GM12801 (cell line): ENCODE data around the gene ESYT1.

ENCODE experiments used
- TF ChIP-seq, protein P1 (sequence below): IDR thresholded peaks from one replicate; pipeline ENCODE4 v1.5.1; 2011; ENCODE audit warnings: control low read depth; ENCODE audit not compliant: insufficient read length; ENCODE audit errors: extremely low read depth

The ESYT1 gene

DNA sequence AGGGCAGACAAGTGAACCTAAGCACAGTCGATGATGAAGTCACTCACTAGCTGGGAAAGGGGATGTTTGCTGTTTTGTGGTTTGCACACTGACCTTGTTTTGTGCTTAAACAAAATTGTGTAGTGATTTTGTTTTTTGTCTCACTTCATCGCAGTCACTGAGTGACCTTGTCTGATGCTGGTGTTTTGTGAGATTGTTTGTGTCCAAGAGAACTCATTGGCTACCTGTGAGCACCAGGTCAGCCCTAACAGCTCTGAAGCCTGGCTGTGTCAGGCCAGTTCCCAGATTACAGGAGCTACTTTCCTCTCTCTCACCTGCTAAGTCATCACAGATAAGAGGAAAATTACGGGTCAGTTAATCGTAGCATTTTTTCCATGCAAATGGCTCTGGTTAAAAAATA lies 3.9 kb upstream of the ESYT1 start:
- TF ChIP-seq, protein P1, sequence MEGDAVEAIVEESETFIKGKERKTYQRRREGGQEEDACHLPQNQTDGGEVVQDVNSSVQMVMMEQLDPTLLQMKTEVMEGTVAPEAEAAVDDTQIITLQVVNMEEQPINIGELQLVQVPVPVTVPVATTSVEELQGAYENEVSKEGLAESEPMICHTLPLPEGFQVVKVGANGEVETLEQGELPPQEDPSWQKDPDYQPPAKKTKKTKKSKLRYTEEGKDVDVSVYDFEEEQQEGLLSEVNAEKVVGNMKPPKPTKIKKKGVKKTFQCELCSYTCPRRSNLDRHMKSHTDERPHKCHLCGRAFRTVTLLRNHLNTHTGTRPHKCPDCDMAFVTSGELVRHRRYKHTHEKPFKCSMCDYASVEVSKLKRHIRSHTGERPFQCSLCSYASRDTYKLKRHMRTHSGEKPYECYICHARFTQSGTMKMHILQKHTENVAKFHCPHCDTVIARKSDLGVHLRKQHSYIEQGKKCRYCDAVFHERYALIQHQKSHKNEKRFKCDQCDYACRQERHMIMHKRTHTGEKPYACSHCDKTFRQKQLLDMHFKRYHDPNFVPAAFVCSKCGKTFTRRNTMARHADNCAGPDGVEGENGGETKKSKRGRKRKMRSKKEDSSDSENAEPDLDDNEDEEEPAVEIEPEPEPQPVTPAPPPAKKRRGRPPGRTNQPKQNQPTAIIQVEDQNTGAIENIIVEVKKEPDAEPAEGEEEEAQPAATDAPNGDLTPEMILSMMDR: no peak

DNA sequence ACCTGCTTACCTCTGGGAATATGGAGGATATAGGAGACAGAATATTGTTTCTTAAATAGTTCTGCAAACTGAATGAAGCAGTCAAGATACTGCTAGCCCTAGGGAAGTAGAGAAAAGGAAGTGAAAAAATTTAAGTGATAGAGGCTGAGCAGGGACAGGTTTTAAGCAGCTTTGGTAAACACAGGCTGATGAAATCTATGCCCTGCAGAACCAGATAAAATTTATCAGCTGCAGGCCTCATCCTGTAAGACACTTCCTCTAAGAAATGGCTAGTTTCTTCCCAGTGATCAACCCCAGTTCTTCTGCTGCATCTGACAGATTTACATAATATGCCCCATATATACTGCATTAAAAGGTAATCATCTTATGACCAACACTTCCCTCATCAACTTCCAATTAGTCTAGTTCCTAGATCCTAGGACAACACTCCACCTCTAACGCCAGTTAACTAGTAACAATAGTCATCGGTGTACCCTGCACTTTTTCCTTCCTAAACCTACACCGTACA lies 1.3 kb upstream of the ESYT1 start:
- TF ChIP-seq, protein P1: no peak

DNA sequence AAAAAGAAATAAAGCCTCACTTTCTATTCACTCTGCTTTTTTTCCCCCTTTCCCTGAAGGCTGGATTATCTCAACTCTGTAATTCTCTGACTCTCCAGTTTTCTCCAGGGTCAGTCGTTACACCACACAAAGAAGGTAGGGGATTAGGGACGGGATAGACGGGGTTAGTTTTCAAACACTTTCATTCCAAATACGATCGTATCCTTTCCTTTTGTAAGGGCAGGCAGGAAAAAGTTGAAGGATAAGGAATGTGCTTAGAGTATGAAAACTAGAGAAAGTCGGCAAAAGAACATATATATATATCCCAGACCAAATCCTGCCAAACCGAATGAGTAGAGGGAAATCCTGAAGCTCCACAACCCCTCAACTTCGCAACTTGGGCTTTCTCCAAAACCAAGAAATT lies 581 bp upstream of the ESYT1 start:
- TF ChIP-seq, protein P1: no peak

DNA sequence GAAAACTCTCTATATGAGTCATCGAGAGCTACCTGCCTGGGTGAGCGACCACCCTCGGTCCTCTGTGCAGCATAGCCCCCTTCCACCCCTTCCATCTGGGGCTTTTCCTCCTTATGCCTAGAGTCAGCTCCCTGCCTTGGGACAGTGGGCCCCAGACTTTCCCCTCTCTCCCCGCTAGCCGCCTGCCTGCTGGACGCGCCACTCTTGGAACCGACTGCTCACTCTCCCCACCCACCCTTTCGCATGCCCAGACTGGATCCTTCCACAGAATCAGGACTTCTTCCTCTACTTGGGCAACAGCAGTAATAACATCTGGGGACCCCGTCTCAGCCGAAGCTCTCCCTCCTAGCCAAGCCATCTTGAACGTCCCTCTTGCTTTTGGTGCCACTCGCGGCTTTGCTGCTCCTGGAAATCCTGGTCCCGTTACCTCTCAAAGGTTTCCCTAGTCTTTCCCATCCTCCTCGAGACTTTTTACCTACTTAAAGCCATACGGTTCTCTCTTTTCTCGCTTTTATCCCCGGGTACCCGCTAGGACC lies 671 bp downstream of the ESYT1 start:
- TF ChIP-seq, protein P1: no peak

DNA sequence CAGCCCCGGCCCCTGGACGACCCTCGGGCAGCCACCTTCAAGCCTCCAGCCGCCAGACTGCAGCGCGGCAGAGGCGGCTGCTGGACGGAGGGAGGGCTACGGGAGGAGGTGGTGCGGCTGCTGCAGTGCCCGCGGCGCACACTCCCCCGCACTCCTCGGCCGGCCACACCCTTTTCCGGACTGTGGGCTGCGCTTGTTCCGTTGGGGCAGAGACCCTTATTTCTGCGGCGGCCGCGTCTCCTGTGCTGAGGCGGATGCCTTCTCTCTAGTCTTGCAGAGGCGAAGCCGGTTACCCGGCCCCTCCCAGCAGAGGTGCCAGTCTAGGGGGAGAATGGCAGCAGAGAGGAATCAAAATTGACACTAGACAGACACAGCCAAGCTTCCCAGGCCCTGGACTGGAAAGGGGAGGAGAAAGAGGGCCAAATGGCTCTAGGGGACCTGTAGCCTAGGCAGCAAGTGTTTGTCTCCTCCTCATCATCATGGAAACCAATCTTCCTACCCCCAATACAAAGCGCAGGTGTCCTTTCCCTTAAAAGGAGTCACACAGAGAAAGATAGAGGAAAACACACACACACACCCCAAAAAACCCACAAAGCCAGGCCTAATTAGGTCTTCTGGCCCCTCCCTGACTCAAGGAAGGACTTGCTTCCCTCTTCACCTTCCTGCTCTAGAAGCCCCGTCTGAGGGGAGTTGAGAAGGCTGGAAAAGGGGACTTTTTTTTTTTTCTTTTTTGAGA lies 1.3 kb downstream of the ESYT1 start:
- TF ChIP-seq, protein P1: no peak

DNA sequence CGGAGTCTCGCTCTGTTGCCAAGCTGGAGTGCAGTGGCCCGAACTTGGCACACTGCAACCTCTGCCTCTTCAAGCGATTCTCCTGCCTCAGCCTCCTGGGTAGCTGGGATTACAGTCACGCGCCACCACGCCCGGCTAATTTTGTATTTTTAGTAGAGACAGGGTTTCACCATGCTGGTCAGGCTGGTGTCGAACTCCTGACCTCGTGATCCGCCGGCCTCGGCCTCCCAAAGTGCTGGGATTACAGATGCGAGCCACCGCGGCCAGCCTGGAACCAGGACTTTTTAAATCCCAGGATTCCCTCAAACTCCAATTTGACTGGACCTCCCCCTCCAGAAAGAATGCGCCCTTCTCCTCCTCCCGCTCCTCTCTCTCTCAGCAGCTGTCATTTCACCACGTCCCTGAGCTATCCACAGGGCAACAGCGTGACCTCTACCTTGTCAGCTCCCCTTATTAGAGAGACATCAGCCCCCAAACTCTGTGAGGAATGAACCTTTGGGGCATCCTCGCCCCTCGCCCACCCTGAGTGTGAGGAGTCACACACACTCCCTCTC lies 2.0 kb downstream of the ESYT1 start:
- TF ChIP-seq, protein P1: no peak

DNA sequence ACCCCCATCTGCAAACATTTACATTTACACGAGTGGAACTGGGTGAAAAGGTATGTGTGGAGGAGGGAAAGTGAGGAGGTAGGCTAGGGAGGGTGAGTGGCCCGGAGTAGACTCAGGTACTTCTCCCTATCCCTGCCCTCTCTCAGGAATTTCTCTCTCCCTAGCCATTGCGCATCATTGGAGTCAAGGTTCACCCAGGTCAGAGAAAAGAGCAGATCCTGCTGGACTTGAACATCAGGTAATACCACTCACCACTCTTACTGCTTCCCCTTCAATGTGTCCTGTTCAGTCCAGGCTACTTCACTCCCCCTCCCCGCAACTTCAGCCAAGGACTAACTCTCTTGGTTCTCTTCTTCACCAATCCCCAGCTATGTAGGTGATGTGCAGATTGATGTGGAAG lies 2.8 kb downstream of the ESYT1 start:
- TF ChIP-seq, protein P1: no peak
